ENCODE results near the gene VPS33A. TPM values are rescaled to one million over a fixed set of nuclear protein-coding genes. Genes with fewer than 3 reads are reported as not detected.
A peak's percentile ranks its signal among the peaks of the same experiment; 100 is the strongest.
"Not testable (repeated sequence)": the region's sequence is repeated elsewhere in the genome, so short reads cannot be mapped to it uniquely, and the experiment has no call there.

VPS33A gene
- total RNA-seq, 1 experiment from 2014 or later = 18.9 TPM

DNA sequence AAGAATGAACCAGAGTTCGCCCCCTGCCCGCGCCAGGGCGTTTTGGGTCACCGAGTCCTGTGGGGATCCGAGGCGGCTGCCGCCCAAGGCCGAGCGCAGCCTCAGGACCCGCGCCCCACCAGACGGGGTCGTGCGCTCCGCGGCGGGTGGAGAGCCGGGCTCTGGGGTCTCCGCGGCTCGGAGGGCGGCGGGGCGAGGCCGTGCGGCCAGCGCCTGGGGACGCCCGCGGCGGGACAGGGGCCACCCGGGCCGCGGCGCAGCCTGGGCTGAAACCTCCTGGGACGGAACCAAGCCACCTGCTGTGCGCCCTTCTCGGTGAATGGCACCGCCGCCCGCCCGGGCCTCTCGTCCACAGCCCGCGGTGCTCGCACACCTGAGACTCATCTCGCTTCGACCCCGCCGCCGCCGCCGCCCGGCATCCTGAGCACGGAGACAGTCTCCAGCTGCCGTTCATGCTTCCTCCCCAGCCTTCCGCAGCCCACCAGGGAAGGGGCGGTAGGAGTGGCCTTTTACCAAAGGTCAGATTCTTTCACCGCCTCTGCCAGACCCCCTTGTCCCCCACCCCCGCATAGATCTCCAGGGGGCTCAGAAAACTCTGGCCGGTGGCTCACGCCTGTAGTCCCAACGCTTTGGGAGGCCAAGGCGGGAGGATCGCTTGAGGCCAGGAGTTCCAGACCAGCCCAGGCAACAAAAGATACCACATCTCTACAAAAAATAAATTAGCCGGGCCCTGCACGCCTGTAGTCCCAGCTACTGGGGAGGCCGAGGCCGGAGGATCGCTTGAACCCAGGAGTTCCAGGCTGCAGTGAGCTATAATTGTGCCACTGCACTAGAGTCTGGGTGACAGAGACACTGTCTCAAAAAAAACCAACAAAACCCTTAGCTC, 61.9 kb downstream of the VPS33A start:
- Mint-ChIP-seq H3K9me3 (ENCODE audit: low read depth, unreplicated experiment) (no peaks in the 10 kb centered on the region), H3K4me1 (ENCODE audit: low read depth, unreplicated experiment) (no peaks in the 10 kb centered on the region), H3K27me3 (ENCODE audit: unreplicated experiment) (peaks cover 54% of the 10 kb centered on the region), H3K27ac (ENCODE audit: unreplicated experiment) (peak overlapping the region; percentile 1), H3K4me3 (ENCODE audit: low read depth, unreplicated experiment) (peak overlapping the region; percentile 70), H3K36me3 (ENCODE audit: insufficient read depth, unreplicated experiment) (peaks cover 58% of the 10 kb centered on the region)
- TF ChIP-seq, protein P1, sequence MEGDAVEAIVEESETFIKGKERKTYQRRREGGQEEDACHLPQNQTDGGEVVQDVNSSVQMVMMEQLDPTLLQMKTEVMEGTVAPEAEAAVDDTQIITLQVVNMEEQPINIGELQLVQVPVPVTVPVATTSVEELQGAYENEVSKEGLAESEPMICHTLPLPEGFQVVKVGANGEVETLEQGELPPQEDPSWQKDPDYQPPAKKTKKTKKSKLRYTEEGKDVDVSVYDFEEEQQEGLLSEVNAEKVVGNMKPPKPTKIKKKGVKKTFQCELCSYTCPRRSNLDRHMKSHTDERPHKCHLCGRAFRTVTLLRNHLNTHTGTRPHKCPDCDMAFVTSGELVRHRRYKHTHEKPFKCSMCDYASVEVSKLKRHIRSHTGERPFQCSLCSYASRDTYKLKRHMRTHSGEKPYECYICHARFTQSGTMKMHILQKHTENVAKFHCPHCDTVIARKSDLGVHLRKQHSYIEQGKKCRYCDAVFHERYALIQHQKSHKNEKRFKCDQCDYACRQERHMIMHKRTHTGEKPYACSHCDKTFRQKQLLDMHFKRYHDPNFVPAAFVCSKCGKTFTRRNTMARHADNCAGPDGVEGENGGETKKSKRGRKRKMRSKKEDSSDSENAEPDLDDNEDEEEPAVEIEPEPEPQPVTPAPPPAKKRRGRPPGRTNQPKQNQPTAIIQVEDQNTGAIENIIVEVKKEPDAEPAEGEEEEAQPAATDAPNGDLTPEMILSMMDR (IDR thresholded peaks at IDR 0.05; ENCODE audit: unreplicated experiment) = no peak
- DNase-seq = no peak
- BruUV-seq (replicated peaks) = no TSS peak
- CTCF ChIA-PET = interaction anchor here (0.6 kb wide), 1 partner anchor 296 kb away, joined by 4 read pairs; the partner anchor contains the start of gene ZCCHC8
- intact Hi-C loops (cut with micrococcal nuclease; ENCODE audit: unreplicated experiment) = no loop called here

DNA sequence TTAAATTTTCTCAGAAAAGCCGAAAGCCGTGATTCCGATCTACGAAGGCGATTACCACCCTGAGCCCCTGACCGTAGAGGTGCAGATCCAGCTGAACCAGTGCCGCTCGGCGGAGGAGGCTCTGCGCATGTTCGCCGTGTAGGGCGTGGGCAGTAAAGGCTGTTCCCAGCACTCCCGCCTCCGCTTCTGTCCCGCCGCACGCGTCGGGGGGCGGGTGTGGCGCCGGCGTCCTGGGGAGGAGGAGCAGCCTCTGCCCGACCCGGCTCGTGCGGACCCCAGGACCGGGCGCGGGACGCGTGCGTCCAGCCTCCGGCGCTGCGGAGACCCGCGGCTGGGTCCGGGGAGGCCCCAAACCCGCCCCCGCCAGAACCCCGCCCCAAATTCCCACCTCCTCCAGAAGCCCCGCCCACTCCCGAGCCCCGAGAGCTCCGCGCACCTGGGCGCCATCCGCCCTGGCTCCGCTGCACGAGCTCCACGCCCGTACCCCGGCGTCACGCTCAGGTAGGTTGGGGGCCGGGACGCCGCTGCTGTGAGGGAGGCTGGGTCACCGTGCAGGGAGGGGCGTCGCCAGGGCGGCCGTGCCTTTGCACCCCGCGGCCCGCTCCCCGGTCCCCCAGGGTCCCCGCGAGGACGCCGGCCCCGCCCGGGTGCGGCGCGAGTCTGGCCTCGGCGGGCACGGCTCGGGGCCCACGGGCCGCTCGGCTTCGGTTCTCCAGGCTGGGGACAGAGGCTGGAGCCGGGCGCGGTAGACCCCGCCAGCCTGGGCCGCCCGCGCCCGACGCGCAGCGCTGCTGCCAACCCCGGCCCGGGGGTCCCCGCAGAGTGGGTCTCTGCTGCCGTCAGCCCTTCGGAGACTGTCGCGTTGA, 62.8 kb downstream of the VPS33A start, which contains the start of gene B3GNT4:
TSS of gene B3GNT4 (plus strand) at position 409 of the 866 bp plus-strand sequence. CDS start 910 bp downstream, outside the sequence.
- CTCF ChIA-PET = interaction anchor here (0.6 to 0.9 kb wide), 4 partner anchors 106 to 297 kb away, joined by 3 to 4 read pairs (median 3); partner anchors contain the start of gene ZCCHC8
- Mint-ChIP-seq H3K27ac (ENCODE audit: unreplicated experiment) (peak within 1 kb of the TSS; percentile 1), H3K4me3 (ENCODE audit: low read depth, unreplicated experiment) (peak within 1 kb of the TSS; percentile 70), H3K27me3 (ENCODE audit: unreplicated experiment) (peaks cover 61% of the 10 kb centered on the region), H3K9me3 (ENCODE audit: low read depth, unreplicated experiment) (no peaks in the 10 kb centered on the region), H3K4me1 (ENCODE audit: low read depth, unreplicated experiment) (no peaks in the 10 kb centered on the region), H3K36me3 (ENCODE audit: insufficient read depth, unreplicated experiment) (peaks cover 55% of the 10 kb centered on the region)
- peak; percentile 78 for DNase-seq
- intact Hi-C loops (cut with micrococcal nuclease; ENCODE audit: unreplicated experiment) = no loop called here
- TF ChIP-seq, protein P1 (IDR thresholded peaks at IDR 0.05; ENCODE audit: unreplicated experiment) = no peak
- BruUV-seq (replicated peaks) = no TSS peak

DNA sequence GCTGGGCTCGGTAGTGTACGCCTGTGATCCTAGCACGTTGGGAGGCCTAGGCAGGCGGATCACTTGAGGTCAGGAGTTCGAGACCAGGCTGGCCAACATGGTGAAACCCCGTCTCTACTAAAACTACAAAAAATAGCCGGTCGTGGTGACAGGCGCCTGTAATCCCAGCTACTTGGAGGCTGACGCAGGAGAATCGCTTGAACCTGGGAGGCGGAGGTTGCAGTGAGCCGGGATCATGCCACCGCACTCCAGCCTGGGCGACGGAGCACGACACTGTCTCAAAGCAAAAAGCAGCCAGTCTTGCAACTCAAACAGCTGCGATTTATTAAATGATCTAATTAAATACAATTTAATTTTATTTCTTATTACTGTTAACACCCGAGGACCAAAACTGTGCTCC, 63.5 kb downstream of the VPS33A start:
- DNase-seq; H3K27ac Mint-ChIP-seq (ENCODE audit: unreplicated experiment); intact Hi-C loops (cut with micrococcal nuclease; ENCODE audit: unreplicated experiment); H3K9me3 Mint-ChIP-seq (ENCODE audit: low read depth, unreplicated experiment); BruUV-seq (replicated peaks); H3K4me1 Mint-ChIP-seq (ENCODE audit: low read depth, unreplicated experiment): not testable (repeated sequence)
- Mint-ChIP-seq H3K4me3 (ENCODE audit: low read depth, unreplicated experiment) (peak overlapping the region; percentile 70), H3K36me3 (ENCODE audit: insufficient read depth, unreplicated experiment) (peaks cover 48% of the 10 kb centered on the region), H3K27me3 (ENCODE audit: unreplicated experiment) (peaks cover 69% of the 10 kb centered on the region)
- CTCF ChIA-PET = interaction anchor here (0.6 kb wide), 1 partner anchor 198 kb away, joined by 3 read pairs; no protein-coding TSS in a partner anchor

DNA sequence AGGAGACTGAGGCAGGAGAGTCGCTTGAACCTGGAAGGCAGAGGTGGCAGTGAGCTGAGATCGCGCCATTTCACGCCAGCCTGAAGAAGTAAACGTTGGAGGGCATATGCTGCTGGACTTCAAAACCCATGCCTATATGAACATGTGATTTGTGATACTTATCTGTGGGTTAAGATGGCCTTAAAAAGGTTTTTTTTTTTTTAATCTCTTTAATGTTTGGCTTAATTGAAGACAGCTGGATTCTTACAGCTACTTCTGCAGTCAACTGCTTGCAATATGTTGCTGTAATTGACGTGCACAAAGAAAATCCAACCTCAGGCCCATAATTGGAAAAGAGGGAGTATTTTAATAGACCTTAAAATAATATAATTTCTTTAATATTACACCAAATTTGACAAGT, 64.3 kb downstream of the VPS33A start:
- Mint-ChIP-seq H3K4me3 (ENCODE audit: low read depth, unreplicated experiment) (no peak overlapping the region), H3K27ac (ENCODE audit: unreplicated experiment) (no peak overlapping the region), H3K4me1 (ENCODE audit: low read depth, unreplicated experiment) (peaks cover 8% of the 10 kb centered on the region), H3K9me3 (ENCODE audit: low read depth, unreplicated experiment) (no peaks in the 10 kb centered on the region), H3K36me3 (ENCODE audit: insufficient read depth, unreplicated experiment) (peaks cover 42% of the 10 kb centered on the region), H3K27me3 (ENCODE audit: unreplicated experiment) (peaks cover 77% of the 10 kb centered on the region)
- TF ChIP-seq, protein P1 (IDR thresholded peaks at IDR 0.05; ENCODE audit: unreplicated experiment) = no peak
- no peak for DNase-seq
- intact Hi-C loops (cut with micrococcal nuclease; ENCODE audit: unreplicated experiment) = no loop called here
- no TSS peak for BruUV-seq (replicated peaks)
- CTCF ChIA-PET = no interaction called here

All from Calu3 (cell line).